ENCODE data around the gene CTNNA2.

The CTNNA2 gene

DNA sequence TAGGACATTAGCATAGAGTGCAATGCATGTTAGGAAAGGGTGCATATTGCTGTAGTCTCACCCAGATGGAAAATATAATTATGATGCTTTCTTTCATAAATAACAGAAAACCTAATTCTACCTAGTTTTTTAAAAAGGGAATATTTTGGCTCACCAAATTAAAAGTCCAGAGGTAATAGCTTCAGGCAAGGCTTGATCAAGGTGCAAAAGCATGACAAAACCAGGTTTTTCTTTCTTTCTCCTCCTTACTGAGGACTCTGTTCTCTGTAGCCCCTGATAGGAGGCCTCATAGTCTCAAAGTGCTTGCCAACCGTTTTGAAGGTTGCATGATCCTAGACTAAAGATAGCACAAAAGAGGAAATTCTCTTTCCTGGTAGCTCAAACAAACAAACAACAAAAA is 349.9 kb downstream of the CTNNA2 start:
- no peak overlapping the region for H3K27ac ChIP-seq
- TF ChIP-seq CTCF (IDR thresholded peaks at IDR 0.05) (no peak), ZFX (IDR thresholded peaks at IDR 0.05; ENCODE audit: borderline replicate concordance) (no peak)

DNA sequence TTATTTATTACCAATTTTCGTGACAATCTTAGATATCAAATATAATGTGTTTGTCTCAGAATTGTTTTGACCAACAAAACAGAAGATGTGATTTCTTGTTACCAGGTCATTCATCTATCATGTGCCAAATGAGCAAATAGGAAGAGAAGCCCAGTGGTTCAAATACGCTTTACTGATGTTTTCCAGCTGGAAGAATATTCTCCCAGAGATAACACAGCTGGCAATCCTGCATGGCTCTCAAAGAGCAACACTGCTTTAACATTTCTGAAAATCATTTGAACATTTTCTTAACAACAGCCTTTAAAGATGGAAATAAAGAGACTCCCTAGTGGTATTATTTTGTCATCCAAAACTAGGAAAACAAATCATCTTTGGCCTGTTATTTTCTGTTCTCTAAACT is 359.8 kb downstream of the CTNNA2 start:
- no peak overlapping the region for H3K27ac ChIP-seq
- no peak for TF ChIP-seq ZFX (IDR thresholded peaks at IDR 0.05; ENCODE audit: borderline replicate concordance)
- no peak for TF ChIP-seq CTCF (IDR thresholded peaks at IDR 0.05)

DNA sequence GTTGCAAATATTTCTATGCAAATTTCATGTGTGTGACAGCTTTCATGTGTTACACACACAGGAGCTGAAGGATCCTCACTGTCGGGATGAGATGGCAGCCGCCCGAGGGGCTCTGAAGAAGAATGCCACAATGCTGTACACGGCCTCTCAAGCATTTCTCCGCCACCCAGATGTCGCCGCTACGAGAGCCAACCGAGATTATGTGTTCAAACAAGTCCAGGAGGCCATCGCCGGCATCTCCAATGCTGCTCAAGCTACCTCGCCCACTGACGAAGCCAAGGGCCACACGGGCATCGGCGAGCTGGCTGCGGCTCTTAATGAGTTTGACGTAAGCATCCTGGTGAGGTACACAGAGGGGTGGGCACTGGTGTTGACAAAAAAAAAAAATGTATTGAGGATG is 361.2 kb downstream of the CTNNA2 start:
- no peak overlapping the region for H3K27ac ChIP-seq
- TF ChIP-seq ZFX (IDR thresholded peaks at IDR 0.05; ENCODE audit: borderline replicate concordance) (no peak), CTCF (IDR thresholded peaks at IDR 0.05) (no peak)

GRCh38 chr2:79876430-79876829 is 363.6 kb downstream of the CTNNA2 start:
- no peak for TF ChIP-seq ZFX (IDR thresholded peaks at IDR 0.05; ENCODE audit: borderline replicate concordance)
- peak; percentile 45 for TF ChIP-seq CTCF (IDR thresholded peaks at IDR 0.05)
- no peak overlapping the region for H3K27ac ChIP-seq

- TF ChIP-seq ZFX (IDR thresholded peaks at IDR 0.05; ENCODE audit: borderline replicate concordance): no peak
- no peak for TF ChIP-seq CTCF (IDR thresholded peaks at IDR 0.05)
- H3K27ac ChIP-seq: no peak overlapping the region
Measured at GRCh38 chr2:79882548-79882947, 369.7 kb downstream of the CTNNA2 start.

- no peak overlapping the region for H3K27ac ChIP-seq
- TF ChIP-seq CTCF (IDR thresholded peaks at IDR 0.05): peak; percentile 52
- no peak for TF ChIP-seq ZFX (IDR thresholded peaks at IDR 0.05; ENCODE audit: borderline replicate concordance)
Measured at GRCh38 chr2:79887747-79888374, 375.0 kb downstream of the CTNNA2 start.

DNA sequence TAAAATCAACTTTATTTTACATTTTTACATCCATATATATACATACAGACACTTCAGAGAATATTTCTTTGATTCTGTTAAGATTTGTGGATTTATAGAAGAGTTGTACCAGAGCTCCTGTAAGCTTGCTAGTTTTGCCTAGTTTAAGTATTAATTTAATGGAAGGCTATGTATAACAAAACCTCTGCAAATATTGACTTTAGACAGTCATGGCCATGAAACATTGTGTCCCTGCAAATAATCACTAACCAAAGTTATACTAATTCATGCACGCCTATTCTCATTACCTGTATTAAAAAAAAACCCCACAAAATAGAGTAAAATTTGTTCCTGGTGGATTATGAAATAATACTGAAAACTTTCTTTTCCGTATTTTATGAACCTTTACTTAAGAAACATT is 379.3 kb downstream of the CTNNA2 start:
- peak overlapping the region; percentile 25 for H3K27ac ChIP-seq
- no peak for TF ChIP-seq ZFX (IDR thresholded peaks at IDR 0.05; ENCODE audit: borderline replicate concordance)
- no peak for TF ChIP-seq CTCF (IDR thresholded peaks at IDR 0.05)

All from 22Rv1 (cell line).